Lung (tissue), 12 donors: Measurements from ENCODE around the gene CDKAL1. TPM values are rescaled to one million over a fixed set of nuclear protein-coding genes. Genes with fewer than 3 reads are reported as not detected.
A peak's percentile ranks its signal among the peaks of the same experiment; 100 is the strongest.

ENCODE experiments used
- ATAC-seq: fragments of 200-7000 bp; cut with Tn5 transposase; one replicate; pipeline ENCODE4 v1.9.1; 2020; ENCODE audit warnings: moderate number of reproducible peaks; ENCODE audit not compliant: insufficient read depth, low FRiP score
- DNase-seq, 3 donors: peaks; one replicate each; pipeline ENCODE4 v3.0.0-alpha.2; 2013 to 2017
- H3K27ac ChIP-seq, 2 donors: one replicate each; pipeline ENCODE4 v1.5.1; 2013; ENCODE audit warnings: mild to moderate bottlenecking in 2 of 2, moderate library complexity in 2 of 2, control low read depth in 1 of 2, inconsistent platforms in 1 of 2, low read depth in 1 of 2, low read length in 1 of 2
- H3K27me3 ChIP-seq, 3 donors: one replicate each; pipeline ENCODE4 v1.5.1; 2013; ENCODE audit warnings: low read length in 2 of 3; ENCODE audit not compliant: control insufficient read depth in 3 of 3, insufficient read depth in 3 of 3
- H3K36me3 ChIP-seq, 4 donors: one replicate each; pipeline ENCODE4 v1.5.1; 2013; ENCODE audit warnings: low read length in 4 of 4, mild to moderate bottlenecking in 1 of 4, moderate library complexity in 1 of 4; ENCODE audit not compliant: control insufficient read depth in 4 of 4, insufficient read depth in 4 of 4
- H3K4me1 ChIP-seq, 5 donors: one replicate each; pipeline ENCODE4 v1.5.1; 2013; ENCODE audit warnings: low read length in 5 of 5, mild to moderate bottlenecking in 2 of 5, moderate library complexity in 1 of 5; ENCODE audit not compliant: control insufficient read depth in 5 of 5, insufficient read depth in 5 of 5
- H3K4me3 ChIP-seq: one replicate; pipeline ENCODE4 v1.5.1; 2013; ENCODE audit warnings: mild to moderate bottlenecking, control low read depth, moderate library complexity
- H3K9ac ChIP-seq, 2 donors: one replicate each; pipeline ENCODE4 v1.5.1; 2013; ENCODE audit warnings: low read length in 2 of 2, control low read depth in 1 of 2; ENCODE audit not compliant: insufficient read depth in 1 of 2
- H3K9me3 ChIP-seq, 4 donors: one replicate each; pipeline ENCODE4 v1.5.1; 2013; ENCODE audit warnings: low read length in 3 of 4, mild to moderate bottlenecking in 1 of 4, moderate library complexity in 1 of 4; ENCODE audit not compliant: control insufficient read depth in 4 of 4, insufficient read depth in 3 of 4
- CTCF ChIP-seq: IDR thresholded peaks from 2 replicates; pipeline ENCODE4 v1.5.1; 2012; ENCODE audit warnings: mild to moderate bottlenecking; ENCODE audit errors: control extremely low read depth, extremely low read depth
- WGBS, 2 donors: extraction: QIAGEN DNeasy Blood & Tissue Kit; methylation state at CpG; one replicate each; pipeline ENCODE4 v1.1.7; 2013; 5-methylcytosine and 5-hydroxymethylcytosine counted together
- polyA plus RNA-seq, 2 donors: library from polyadenylated mRNA; stranded (reverse); fragments of 200-250 nt; gene quantifications; one replicate each; pipeline ENCODE4 v1.2.1, GENCODE V29; 2013
- total RNA-seq, 2 donors: library from RNA; depleted of rRNA in 1 of 2; stranded (reverse); fragments of >200 nt in 1 of 2; gene quantifications; one replicate each; pipeline ENCODE4 v1.2.1, GENCODE V29; 2014 to 2021
- donor health status: control.
- donor health status: control.
- donor health status: Bipolar disorder and iron deficiency.
- donor health status: healthy.
- donor health status: DM: yes; HTN: yes; CAD: no.

Gene CDKAL1
- total and polyA plus RNA-seq, 4 donors = 4.0 to 39.0 (median 10.0) TPM

GRCh38 chr6:21188505-21189223 lies 654.4 kb downstream of the CDKAL1 start:
- no peak for TF ChIP-seq CTCF
- no peak overlapping the region for H3K27ac ChIP-seq
- WGBS, 2 donors = 64 to 67% methylated on average over 9 of the region's 9 CpGs

GRCh38 chr6:21189759-21190158 lies 655.5 kb downstream of the CDKAL1 start:
- Histone ChIP-seq H3K4me1 (peaks cover 0 to 10% (median 3%) of the 10 kb centered on the region in 5 donors), H3K9ac (no peak overlapping the region), H3K36me3 (no peaks in the 10 kb centered on the region), H3K27me3 (no peaks in the 10 kb centered on the region), H3K27ac (no peak overlapping the region), H3K4me3 (no peak overlapping the region), H3K9me3 (no peaks in the 10 kb centered on the region)
- TF ChIP-seq CTCF = no peak
- 88 to 92% methylated on average over 4 of the region's 4 CpGs for WGBS, 2 donors
- no peak for DNase-seq
- no peak for ATAC-seq

More at GRCh38 chr6:21188505-21189223, 654.4 kb downstream of the CDKAL1 start:
- no peaks in the 10 kb centered on the region for H3K36me3 ChIP-seq
- H3K4me1 ChIP-seq = peaks cover 0 to 10% (median 3%) of the 10 kb centered on the region in 5 donors
- no peak overlapping the region for H3K4me3 ChIP-seq
- no peaks in the 10 kb centered on the region for H3K27me3 ChIP-seq
- ATAC-seq (no peak), DNase-seq (no peak)
- H3K9ac ChIP-seq = no peak overlapping the region
- H3K9me3 ChIP-seq = no peaks in the 10 kb centered on the region

GRCh38 chr6:21190701-21191100 lies 656.4 kb downstream of the CDKAL1 start:
- TF ChIP-seq CTCF = no peak
- WGBS, 2 donors = 68 to 71% methylated on average over 2 of the region's 2 CpGs
- H3K4me3 ChIP-seq = no peak overlapping the region
- no peaks in the 10 kb centered on the region for H3K27me3 ChIP-seq
- no peak overlapping the region for H3K27ac ChIP-seq
- H3K4me1 ChIP-seq = peaks cover 0 to 11% (median 3%) of the 10 kb centered on the region in 5 donors
- no peaks in the 10 kb centered on the region for H3K9me3 ChIP-seq
- H3K9ac ChIP-seq = peak overlapping the region in 1 of 2 donors; percentile 63
- no peak for DNase-seq
- H3K36me3 ChIP-seq = no peaks in the 10 kb centered on the region
- no peak for ATAC-seq
